ENCODE measurements around the gene STX16.
A peak's percentile ranks its signal among the peaks of the same experiment; 100 is the strongest.

Gene STX16

GRCh38 chr20:58652606-58653294 lies 1.7 kb downstream of the STX16 start:
- TF ChIP-seq CTCF (conservative IDR thresholded peaks at IDR 0.05; ENCODE audit: low read depth), result no peak
- POLR2A ChIA-PET (ENCODE audit: low non-redundant PET), result interaction anchor here (0.6 to 1.4 kb wide), 2 partner anchors 35 to 41 kb away, joined by 4 read pairs; no protein-coding TSS in a partner anchor
- H3K27ac ChIP-seq, result peak overlapping the region; percentile 87
- CTCF ChIA-PET, result interaction anchor here (0.6 to 2.1 kb wide), 8 partner anchors 13 to 1072 kb away, joined by 3 to 7 read pairs (median 4); no protein-coding TSS in a partner anchor
- DNase-seq (ENCODE audit: low spot score), result peak; percentile 52

- H3K27ac ChIP-seq, result no peak overlapping the region
- no peak for DNase-seq (ENCODE audit: low spot score)
- TF ChIP-seq CTCF (conservative IDR thresholded peaks at IDR 0.05; ENCODE audit: low read depth), result no peak
- ChIA-PET POLR2A (ENCODE audit: low non-redundant PET) (no interaction called here), CTCF (no interaction called here)
These were observed 3.3 kb downstream of the STX16 start for GRCh38 chr20:58654337-58654736.

DNA sequence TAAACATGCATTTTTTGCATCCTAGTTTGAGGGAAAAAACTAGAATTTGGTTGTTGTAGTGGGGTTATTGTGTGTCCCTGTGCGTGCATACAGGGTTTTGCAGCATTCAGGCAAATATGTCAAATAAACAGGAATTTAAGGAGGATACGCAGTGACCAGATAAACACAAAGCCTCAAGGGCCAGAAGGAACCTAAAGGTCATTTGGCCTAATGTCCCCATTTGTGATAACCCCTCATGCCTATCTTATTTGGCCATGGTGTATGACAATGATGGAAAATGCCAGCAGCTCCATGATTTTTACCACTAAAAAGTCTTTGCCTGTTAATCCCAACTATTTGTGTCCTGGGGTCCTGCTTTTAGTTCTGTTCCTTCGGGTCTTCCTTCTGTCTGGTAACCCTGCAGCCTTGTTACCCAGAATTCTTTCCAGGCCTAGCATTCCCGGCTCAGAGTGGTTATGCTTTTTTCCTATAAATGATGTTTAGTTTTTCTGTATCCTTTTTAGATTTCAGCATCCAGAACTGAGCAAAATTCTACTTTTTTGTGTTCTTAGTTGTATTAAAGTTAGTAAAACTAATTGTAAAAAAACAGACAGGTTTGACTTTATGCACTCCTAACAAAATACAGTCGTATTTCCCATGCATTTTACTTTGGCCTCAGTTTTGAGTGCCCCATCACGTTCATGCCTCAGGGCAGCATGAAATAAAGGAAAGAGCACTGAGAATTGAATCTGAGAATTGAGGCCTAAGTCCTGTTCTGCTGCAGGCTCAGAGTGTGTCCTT lies 4.4 kb downstream of the STX16 start:
- TF ChIP-seq CTCF (conservative IDR thresholded peaks at IDR 0.05; ENCODE audit: low read depth), result no peak
- no peak for DNase-seq (ENCODE audit: low spot score)
- no peak overlapping the region for H3K27ac ChIP-seq
- ChIA-PET CTCF (interaction anchor here (1.0 kb wide), 1 partner anchor 388 kb away, joined by 3 read pairs; no protein-coding TSS in a partner anchor), POLR2A (ENCODE audit: low non-redundant PET) (no interaction called here)

DNA sequence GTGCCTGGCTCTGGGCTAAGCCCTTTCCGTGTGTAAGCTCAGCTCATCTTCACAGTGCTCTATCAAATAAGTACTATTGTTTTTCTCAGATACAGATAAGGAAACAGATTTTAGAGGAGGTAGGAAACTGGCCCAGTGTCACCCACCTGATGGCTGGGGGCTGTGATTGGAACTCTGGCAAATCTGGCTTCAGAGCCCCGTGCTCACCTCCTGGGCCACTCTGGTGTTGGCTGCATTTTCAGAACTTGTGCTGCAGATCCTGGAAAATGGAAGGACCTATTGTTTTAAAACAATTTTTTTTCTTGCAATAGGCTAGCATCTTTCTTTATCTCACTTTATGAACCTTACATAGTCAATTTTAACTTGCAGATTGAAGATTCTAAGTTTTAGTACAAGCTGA lies 5.7 kb downstream of the STX16 start:
- DNase-seq (ENCODE audit: low spot score), result no peak
- ChIA-PET CTCF (interaction anchor here (0.6 to 1.0 kb wide), 2 partner anchors 387 to 420 kb away, joined by 3 to 4 read pairs; no protein-coding TSS in a partner anchor), POLR2A (ENCODE audit: low non-redundant PET) (no interaction called here)
- no peak overlapping the region for H3K27ac ChIP-seq
- no peak for TF ChIP-seq CTCF (conservative IDR thresholded peaks at IDR 0.05; ENCODE audit: low read depth)

- ChIA-PET CTCF (interaction anchor here (0.6 kb wide), 1 partner anchor 421 kb away, joined by 4 read pairs; no protein-coding TSS in a partner anchor), POLR2A (ENCODE audit: low non-redundant PET) (no interaction called here)
- no peak for TF ChIP-seq CTCF (conservative IDR thresholded peaks at IDR 0.05; ENCODE audit: low read depth)
- no peak for DNase-seq (ENCODE audit: low spot score)
- H3K27ac ChIP-seq, result no peak overlapping the region
These were observed 6.2 kb downstream of the STX16 start for GRCh38 chr20:58657262-58657661.

GRCh38 chr20:58657986-58658385 lies 6.9 kb downstream of the STX16 start:
- POLR2A ChIA-PET (ENCODE audit: low non-redundant PET), result no interaction called here
- DNase-seq (ENCODE audit: low spot score), result no peak
- CTCF ChIA-PET, result interaction anchor here (0.6 to 0.7 kb wide), 2 partner anchors 12 to 436 kb away, joined by 5 read pairs; no protein-coding TSS in a partner anchor
- no peak overlapping the region for H3K27ac ChIP-seq
- no peak for TF ChIP-seq CTCF (conservative IDR thresholded peaks at IDR 0.05; ENCODE audit: low read depth)
